GM12801 (cell line): ENCODE data around the gene SEMA3C.

Experiments
- CTCF ChIP-seq: IDR thresholded peaks from one replicate; pipeline ENCODE4 v1.5.1; 2011; ENCODE audit warnings: control low read depth; ENCODE audit not compliant: insufficient read length; ENCODE audit errors: extremely low read depth

SEMA3C gene

DNA sequence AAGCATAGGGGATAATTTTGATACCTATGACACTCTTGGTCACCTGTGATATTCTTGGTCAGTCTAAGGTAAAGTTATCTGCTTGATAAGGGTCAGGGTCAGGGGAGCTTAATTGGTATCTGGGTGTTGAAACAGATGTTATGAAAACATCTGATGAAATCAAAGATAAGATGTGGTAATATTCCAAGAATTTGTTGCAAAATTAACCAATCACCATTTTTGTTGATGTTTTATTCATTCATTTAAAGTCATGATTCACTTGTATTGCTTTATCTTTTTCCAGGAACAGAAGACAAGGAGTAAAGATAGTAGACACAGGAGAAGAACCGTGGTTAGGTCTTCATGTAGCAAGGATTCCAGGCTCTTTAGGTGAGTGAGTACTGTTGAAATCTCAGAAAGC is 103.1 kb downstream of the SEMA3C start:
- no peak for TF ChIP-seq CTCF

DNA sequence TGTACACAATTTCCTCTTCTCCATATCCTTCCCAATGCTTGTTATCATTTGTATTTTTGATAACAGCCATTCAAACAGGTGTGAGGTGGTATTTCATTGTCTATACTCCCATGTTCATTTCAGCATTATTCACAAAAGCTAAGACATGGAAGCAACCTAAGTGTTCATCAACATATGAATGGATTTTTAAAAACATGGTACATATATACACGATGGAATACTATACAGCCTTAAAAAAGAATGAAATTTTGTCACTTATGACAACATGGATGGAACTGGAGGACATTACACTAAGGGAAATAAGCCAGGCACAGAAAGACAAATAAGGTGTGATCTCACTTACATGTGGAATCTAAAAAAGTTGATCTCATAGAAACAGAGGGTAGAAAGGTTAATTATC is 109.3 kb downstream of the SEMA3C start:
- TF ChIP-seq CTCF = no peak

GRCh38 chr7:80807166-80807900 is 111.5 kb downstream of the SEMA3C start:
- no peak for TF ChIP-seq CTCF

DNA sequence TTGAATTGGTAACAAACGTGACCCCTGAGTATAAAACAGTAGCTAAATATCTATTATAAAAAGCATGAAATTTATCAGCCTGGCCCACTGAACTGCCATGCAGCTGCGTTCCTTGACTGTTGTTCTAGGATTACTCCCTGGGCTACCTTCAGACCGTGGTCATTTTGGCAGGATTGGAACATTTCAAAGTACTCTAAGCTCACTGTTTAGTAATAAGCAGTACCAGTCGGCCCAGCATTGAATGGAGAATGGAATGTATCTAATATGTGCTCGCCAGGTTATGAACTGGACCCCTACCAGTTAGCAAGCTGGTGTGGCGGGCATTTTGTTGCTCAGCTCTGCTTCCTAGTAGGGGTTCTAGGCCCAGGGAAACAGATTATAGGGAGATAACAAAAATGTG is 112.2 kb downstream of the SEMA3C start:
- no peak for TF ChIP-seq CTCF

DNA sequence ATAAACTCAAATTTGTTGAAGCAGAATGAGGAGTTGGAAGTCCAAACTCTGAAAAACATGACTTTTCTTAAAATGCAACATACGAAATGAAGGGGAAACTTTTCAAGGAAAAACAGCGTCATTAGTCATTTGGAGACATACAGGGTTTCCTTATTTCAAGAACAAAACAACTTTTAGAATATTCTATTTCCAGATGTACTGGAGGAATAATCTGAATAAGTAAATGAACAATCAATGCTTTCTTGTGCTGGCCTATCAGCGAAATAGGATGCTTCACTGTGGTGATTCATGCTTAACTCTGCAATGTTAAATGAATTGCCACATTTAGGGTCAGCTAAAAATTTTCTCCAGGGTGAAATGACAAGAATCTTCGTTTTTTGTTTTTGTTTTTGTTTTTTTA is 114.3 kb downstream of the SEMA3C start:
- TF ChIP-seq CTCF = no peak

DNA sequence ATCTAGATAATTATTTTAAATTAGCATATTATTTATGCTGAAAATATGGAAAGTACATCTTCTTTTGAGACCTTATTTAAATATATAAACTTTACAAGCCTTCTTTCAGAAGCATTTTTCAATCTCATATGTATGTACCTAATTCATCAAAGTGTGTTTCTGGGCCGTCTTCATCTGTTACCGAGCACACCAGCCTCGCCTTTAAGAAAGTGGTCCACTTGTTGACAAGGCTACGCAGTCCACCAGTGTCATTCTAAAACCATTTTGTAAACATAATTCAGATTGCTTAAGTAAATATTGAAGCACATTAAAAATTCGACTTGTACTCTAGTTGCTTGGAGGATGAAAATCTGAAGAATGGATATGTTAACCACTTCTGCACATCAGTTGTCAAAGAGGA is 116.3 kb downstream of the SEMA3C start:
- no peak for TF ChIP-seq CTCF

DNA sequence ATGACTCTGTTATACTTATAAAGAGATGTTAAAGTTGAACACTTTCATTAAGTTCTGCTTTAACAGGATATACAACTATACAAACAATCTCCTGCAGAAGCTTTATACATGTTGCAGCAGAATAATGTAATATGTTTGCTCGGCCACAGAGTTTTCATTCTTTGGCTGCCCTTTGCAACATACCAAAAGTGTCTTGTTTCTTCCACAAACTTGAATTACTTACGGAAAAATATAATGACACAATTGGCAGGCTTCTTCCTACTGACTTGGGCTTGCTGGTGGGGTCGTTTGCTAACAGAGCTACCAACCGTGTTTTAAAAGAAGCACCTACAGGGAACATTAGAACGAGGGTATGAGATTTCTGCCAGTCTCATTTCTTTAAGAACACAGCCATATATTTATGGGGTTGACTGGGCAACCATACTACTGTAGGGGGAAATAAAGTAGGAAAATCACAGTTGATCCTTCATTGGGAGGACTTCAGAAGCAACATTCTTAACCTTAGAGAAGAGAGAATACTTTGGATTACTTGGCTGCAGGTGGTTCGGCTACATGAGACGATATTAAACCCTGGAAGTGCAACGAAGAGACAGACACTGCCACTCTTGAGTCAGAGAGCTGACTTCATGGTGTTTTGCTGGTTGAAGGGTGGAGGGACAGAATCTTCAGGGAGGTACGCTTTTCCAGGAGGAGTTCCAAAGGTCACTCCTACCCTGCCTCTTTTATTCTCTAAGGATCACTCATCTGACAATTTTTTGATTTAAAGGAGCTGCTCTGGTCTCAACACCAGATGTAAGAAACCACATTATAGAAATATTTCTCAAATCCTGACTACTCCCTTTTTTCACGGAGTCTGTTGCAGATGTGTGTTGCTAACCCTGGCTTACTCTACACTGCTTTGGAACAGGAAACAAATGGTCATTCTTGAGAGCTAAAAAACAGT is 123.9 kb downstream of the SEMA3C start:
- no peak for TF ChIP-seq CTCF
